NB4 (cell line): Measurements from ENCODE around the gene NDUFV1.

Experiments used
- MYC ChIP-seq: IDR thresholded peaks from 2 replicates; pipeline ENCODE4 v1.6.1; 2011; ENCODE audit warnings: low read depth, low read length
- POLR2A ChIP-seq: IDR thresholded peaks from 2 replicates; pipeline ENCODE4 v1.6.1; 2011; ENCODE audit warnings: mild to moderate bottlenecking; ENCODE audit not compliant: insufficient read length; ENCODE audit errors: extremely low read depth
- TF ChIP-seq, protein P1 (sequence below): IDR thresholded peaks from one replicate; pipeline ENCODE4 v1.5.1; 2012; ENCODE audit warnings: low read depth, low read length
- TF ChIP-seq, protein P2 (sequence below): IDR thresholded peaks from 2 replicates; pipeline ENCODE4 v1.6.1; 2011; ENCODE audit warnings: low read depth, low read length

DNA sequence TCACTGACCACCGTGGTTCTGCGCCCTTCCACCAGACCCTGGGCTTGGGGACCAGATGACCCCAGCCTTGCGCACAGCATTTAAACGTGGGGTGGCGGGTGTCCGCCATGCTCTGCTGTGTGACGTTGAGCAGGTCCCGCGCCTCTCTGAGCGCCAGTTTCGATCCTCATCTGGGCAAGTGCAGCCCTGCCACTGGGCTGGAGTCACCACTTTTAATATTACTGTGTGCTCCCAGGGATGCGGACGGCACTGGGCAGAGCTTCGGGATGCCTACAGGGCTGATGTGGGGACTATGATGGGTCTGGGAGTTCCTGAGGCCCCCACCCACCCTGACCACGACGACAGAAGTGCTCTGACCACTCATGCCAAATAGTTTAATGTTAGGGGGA, 24.2 kb downstream of the NDUFV1 start:
- no peak for TF ChIP-seq POLR2A
- TF ChIP-seq, protein P1, sequence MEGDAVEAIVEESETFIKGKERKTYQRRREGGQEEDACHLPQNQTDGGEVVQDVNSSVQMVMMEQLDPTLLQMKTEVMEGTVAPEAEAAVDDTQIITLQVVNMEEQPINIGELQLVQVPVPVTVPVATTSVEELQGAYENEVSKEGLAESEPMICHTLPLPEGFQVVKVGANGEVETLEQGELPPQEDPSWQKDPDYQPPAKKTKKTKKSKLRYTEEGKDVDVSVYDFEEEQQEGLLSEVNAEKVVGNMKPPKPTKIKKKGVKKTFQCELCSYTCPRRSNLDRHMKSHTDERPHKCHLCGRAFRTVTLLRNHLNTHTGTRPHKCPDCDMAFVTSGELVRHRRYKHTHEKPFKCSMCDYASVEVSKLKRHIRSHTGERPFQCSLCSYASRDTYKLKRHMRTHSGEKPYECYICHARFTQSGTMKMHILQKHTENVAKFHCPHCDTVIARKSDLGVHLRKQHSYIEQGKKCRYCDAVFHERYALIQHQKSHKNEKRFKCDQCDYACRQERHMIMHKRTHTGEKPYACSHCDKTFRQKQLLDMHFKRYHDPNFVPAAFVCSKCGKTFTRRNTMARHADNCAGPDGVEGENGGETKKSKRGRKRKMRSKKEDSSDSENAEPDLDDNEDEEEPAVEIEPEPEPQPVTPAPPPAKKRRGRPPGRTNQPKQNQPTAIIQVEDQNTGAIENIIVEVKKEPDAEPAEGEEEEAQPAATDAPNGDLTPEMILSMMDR, result no peak
- TF ChIP-seq, protein P2, sequence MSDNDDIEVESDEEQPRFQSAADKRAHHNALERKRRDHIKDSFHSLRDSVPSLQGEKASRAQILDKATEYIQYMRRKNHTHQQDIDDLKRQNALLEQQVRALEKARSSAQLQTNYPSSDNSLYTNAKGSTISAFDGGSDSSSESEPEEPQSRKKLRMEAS, result no peak
- TF ChIP-seq MYC, result no peak
